ENCODE measurements around the gene HELZ2.

Gene HELZ2

DNA sequence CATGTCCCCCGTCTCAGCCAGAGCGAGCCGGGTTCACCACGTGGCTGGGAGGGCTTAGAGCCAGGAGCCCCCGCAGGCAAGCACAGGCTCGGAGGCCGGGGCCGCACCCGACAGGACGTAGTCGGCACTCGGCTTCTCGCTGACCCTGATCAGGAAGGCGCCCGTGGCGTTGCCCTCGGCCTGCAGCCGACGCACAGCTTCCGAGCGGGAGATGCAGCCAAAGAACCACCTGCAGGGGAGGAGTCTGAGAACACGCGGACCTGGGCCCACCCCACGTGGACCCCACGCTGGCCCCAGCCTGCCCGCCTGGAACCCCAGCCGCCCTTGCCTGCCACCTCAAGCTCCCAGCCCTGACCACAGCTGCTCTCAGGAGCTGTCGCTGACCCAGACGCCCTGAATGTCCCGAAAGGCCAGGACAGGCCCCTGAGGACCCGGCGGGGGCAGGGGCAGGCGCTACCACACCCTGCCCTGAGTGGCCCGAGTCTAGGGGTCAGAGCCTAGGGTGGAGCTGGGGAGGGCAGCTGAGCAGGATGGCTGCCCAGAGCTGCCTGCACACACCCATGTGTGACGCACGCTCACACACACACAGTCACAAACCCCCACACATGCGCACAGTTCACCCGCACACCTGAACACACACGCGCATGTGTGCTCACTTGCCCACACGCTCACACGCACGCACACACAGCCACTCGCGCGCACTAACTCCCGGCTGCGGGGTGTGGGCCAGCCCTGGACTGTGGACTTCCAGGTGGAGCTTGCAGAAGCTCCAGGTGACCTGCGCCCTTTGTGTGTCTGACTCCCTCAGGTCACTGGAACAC is 39.0 kb downstream of the HELZ2 start:
- H3K9me2 ChIP-seq (replicated peaks; ENCODE audit: control insufficient read depth, low read length) = no peaks in the 10 kb centered on the region
- no peaks in the 10 kb centered on the region for H3K36me3 ChIP-seq (ENCODE audit: control insufficient read depth, low read length)
- H3F3A ChIP-seq (ENCODE audit: control insufficient read depth, insufficient read depth) = no peaks in the 10 kb centered on the region
- no peaks in the 10 kb centered on the region for H3K79me2 ChIP-seq (ENCODE audit: control insufficient read depth, low read length)
- no peaks in the 10 kb centered on the region for H4K20me1 ChIP-seq (ENCODE audit: control insufficient read depth, insufficient read depth, low read depth, low read length)
- no peak overlapping the region for H3K4me2 ChIP-seq (ENCODE audit: low read length)
- H3K9me3 ChIP-seq (ENCODE audit: control insufficient read depth, insufficient read depth, low read length) = no peaks in the 10 kb centered on the region
- TF ChIP-seq, protein P1, sequence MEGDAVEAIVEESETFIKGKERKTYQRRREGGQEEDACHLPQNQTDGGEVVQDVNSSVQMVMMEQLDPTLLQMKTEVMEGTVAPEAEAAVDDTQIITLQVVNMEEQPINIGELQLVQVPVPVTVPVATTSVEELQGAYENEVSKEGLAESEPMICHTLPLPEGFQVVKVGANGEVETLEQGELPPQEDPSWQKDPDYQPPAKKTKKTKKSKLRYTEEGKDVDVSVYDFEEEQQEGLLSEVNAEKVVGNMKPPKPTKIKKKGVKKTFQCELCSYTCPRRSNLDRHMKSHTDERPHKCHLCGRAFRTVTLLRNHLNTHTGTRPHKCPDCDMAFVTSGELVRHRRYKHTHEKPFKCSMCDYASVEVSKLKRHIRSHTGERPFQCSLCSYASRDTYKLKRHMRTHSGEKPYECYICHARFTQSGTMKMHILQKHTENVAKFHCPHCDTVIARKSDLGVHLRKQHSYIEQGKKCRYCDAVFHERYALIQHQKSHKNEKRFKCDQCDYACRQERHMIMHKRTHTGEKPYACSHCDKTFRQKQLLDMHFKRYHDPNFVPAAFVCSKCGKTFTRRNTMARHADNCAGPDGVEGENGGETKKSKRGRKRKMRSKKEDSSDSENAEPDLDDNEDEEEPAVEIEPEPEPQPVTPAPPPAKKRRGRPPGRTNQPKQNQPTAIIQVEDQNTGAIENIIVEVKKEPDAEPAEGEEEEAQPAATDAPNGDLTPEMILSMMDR (IDR thresholded peaks at IDR 0.05; ENCODE audit: low read depth, low read length, poor library complexity, severe bottlenecking) = no peak
- no peak for TF ChIP-seq EZH2phosphoT487 (IDR thresholded peaks at IDR 0.05; ENCODE audit: borderline replicate concordance, low read length)
- H3K4me3 ChIP-seq (ENCODE audit: low read length) = no peak overlapping the region
- H3K4me1 ChIP-seq (ENCODE audit: control insufficient read depth, low read length) = peaks cover 25% of the 10 kb centered on the region
- no peak overlapping the region for H3K27ac ChIP-seq (ENCODE audit: low read depth, low read length)
- H3K27me3 ChIP-seq (ENCODE audit: control insufficient read depth, low read length) = no peaks in the 10 kb centered on the region

DNA sequence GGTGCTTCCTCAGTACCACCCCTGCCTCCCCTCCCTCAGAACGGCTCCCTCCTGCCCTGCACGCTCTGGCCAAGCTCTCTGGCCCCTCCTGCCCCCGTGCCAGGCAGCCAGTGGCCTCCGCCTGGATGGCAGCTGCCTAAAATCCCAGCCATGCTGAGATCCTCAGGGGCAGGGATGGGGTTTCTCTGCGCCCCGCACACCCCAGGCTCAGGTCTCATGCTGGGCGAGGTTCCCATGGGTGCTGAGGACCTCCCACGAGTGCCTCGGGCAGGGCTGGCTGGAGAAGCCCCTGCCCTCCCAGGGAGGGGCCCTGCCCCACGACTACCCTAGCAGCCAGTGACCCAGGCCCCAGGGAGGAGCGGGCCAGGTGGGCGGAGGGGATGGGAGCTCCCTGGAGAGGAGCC is 39.6 kb downstream of the HELZ2 start:
- H3K9me2 ChIP-seq (replicated peaks; ENCODE audit: control insufficient read depth, low read length) = no peaks in the 10 kb centered on the region
- H3K4me3 ChIP-seq (ENCODE audit: low read length) = no peak overlapping the region
- H3F3A ChIP-seq (ENCODE audit: control insufficient read depth, insufficient read depth) = no peaks in the 10 kb centered on the region
- H3K4me2 ChIP-seq (ENCODE audit: low read length) = no peak overlapping the region
- H3K9me3 ChIP-seq (ENCODE audit: control insufficient read depth, insufficient read depth, low read length) = no peaks in the 10 kb centered on the region
- no peak for TF ChIP-seq EZH2phosphoT487 (IDR thresholded peaks at IDR 0.05; ENCODE audit: borderline replicate concordance, low read length)
- TF ChIP-seq, protein P1 (IDR thresholded peaks at IDR 0.05; ENCODE audit: low read depth, low read length, poor library complexity, severe bottlenecking) = no peak
- H3K27me3 ChIP-seq (ENCODE audit: control insufficient read depth, low read length) = no peaks in the 10 kb centered on the region
- no peak overlapping the region for H3K27ac ChIP-seq (ENCODE audit: low read depth, low read length)
- H3K79me2 ChIP-seq (ENCODE audit: control insufficient read depth, low read length) = no peaks in the 10 kb centered on the region
- H3K4me1 ChIP-seq (ENCODE audit: control insufficient read depth, low read length) = peaks cover 25% of the 10 kb centered on the region
- no peaks in the 10 kb centered on the region for H3K36me3 ChIP-seq (ENCODE audit: control insufficient read depth, low read length)
- H4K20me1 ChIP-seq (ENCODE audit: control insufficient read depth, insufficient read depth, low read depth, low read length) = no peaks in the 10 kb centered on the region

DNA sequence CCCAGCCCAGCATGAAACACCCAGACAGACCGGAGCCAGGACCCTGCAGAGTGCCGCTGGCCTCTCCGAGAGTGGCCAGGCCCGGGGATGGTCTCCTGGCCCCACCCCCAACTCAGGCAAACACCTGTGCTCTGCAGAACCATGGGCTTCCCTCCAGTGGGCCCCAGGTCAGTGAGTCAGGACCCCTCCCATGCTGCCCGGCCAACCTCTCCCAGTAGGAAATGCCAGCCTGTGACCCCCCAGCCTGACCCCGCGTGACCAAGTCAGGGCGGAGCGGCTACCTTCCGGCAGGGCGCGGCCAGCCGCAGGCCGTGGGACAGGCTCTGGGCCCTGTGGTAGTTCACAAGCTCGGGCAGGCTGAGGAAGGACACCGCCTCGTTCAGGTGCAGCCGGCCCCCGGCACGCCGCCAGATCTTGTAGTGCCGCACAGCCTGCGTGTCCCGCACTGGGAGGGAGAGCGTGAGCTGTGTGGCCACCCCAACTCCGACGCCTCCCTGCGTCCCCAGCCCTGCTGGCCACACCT is 40.1 kb downstream of the HELZ2 start:
- H3K27me3 ChIP-seq (ENCODE audit: control insufficient read depth, low read length) = peaks cover 4% of the 10 kb centered on the region
- no peak overlapping the region for H3K4me2 ChIP-seq (ENCODE audit: low read length)
- TF ChIP-seq, protein P1 (IDR thresholded peaks at IDR 0.05; ENCODE audit: low read depth, low read length, poor library complexity, severe bottlenecking) = no peak
- TF ChIP-seq EZH2phosphoT487 (IDR thresholded peaks at IDR 0.05; ENCODE audit: borderline replicate concordance, low read length) = no peak
- no peaks in the 10 kb centered on the region for H3K9me3 ChIP-seq (ENCODE audit: control insufficient read depth, insufficient read depth, low read length)
- no peak overlapping the region for H3K4me3 ChIP-seq (ENCODE audit: low read length)
- no peaks in the 10 kb centered on the region for H3K9me2 ChIP-seq (replicated peaks; ENCODE audit: control insufficient read depth, low read length)
- no peaks in the 10 kb centered on the region for H3K79me2 ChIP-seq (ENCODE audit: control insufficient read depth, low read length)
- H4K20me1 ChIP-seq (ENCODE audit: control insufficient read depth, insufficient read depth, low read depth, low read length) = no peaks in the 10 kb centered on the region
- H3K36me3 ChIP-seq (ENCODE audit: control insufficient read depth, low read length) = no peaks in the 10 kb centered on the region
- H3K4me1 ChIP-seq (ENCODE audit: control insufficient read depth, low read length) = peaks cover 24% of the 10 kb centered on the region
- no peaks in the 10 kb centered on the region for H3F3A ChIP-seq (ENCODE audit: control insufficient read depth, insufficient read depth)
- H3K27ac ChIP-seq (ENCODE audit: low read depth, low read length) = no peak overlapping the region

Measured in DOHH2 (cell line).